HTERT RPE-1 (cell line): ENCODE results near the gene JAG1.

Source experiments
- in situ Hi-C: fragments of 300-500 bp; cut with MboI; formaldehyde crosslinking; loops from 4 replicates; pipeline ENCODE4 v1.14.3; 2020; ENCODE audit warnings: low sequenced_read_pairs

JAG1 gene

DNA sequence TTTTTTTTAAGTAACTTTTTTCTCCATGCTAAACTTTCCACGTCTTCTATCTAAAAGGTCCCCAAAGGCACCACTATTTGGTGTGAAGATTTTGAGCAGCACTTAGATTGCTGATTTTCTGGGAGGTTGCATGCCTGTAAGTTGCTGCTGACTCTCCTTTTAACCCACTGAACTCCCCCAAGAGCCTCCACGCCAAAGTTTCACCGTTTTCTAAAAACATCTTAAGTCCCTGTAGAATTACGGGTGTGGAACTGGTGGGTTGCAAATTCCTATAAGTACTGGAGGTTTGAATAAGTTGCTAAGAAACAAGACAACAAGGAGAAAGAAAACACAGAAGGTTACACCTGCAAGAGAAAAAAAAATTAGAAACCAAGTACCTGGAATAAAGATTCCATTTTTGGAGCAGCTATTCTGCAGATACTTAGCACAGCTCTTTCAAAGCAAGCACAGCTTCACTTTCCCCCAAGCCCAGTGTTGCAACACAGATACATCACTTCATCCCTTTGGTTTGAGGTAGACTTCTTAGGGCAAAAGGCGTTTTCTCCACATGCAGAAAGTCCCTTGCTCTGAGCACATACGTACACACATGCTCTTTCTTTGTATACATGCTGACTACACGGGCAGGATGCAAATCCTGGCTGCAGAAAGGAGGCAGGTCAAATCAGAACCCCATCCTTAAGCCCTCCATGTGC lies 5.0 kb downstream of the JAG1 start:
- in situ Hi-C loops, result no loop called here

DNA sequence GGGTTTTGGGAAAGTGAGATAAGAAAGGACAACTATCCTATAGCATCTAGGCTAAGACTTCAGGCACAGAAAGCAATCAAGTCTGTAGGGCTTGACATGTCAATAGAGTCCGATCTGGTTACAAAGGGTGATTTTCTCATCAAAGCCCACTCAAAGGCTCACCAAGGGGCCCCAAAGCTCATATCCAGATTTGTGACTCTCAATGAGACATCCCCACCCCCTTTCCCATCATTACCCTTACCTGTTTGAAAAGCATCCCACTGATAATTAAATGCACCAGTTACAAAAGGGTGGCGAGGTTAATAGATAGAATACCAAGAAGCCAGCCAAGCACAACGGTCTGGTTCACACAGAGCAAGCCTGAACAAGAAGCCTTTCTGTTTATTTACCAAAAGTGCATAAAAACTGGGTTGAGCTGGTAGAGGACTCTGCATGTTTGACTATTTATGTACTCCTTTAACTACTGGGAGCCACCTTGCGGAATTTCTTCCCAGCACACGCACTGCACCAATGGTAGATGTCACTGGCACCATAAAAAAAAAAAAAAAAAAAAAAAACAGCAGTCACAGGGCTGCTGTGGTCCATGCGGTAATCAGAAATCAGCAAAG lies 6.1 kb downstream of the JAG1 start:
- in situ Hi-C loops, result no loop called here

DNA sequence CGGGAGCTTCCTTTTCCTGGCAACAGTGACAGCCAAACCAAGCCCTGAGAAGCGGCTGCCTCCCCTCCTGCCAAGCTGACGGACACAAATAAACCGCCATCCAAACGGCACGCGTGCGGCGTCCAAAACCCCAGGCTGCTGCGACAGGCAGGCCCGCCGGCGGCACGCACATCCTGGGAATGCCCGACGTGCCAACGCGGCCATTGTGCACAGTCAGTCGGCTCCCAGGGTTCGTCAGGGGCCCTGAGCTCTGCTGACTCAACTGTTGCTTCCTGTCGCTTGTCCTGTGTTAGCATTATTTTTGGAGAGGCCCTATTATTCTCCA lies 6.8 kb downstream of the JAG1 start:
- in situ Hi-C loops, result no loop called here

DNA sequence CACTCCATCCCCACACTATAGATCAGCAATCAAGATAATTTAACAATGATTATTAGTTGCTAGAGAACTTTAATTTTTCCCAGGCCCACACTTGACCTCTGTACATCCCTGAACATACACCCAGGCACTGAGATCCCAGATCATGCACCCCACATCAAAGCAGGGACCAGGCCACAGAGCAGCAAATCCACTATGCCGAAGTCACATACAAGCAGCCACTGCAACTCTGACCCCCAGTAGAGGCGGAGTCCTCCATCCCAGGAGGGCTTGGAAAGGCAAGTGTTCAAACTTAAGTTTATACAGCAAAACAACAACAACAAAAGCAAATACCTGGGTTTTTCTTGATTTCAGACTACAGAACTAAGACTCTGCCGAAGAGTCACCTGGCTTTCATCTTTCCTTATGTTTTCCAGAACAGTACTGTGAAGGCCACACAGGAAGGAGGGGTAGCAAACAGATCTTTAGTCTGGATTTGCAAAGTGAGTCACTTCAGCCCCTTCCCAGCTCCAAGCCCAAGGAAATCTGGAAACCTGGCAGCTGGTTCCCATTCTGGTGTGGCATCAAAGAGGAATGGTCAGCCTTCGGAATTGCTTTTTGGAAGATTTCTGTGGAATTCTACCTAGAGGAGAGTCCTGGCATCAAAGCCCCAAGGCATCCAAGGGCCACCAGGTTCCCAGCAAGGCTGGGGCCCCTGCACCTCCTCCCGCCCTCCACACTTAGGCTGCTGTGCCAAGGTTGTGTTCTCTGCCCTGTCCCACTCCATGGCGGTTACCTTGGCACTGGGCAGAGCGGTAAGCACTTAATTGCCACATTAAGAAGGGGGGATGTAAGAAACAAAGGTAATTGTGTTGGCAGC lies 7.3 kb downstream of the JAG1 start:
- in situ Hi-C loops, result no loop called here

DNA sequence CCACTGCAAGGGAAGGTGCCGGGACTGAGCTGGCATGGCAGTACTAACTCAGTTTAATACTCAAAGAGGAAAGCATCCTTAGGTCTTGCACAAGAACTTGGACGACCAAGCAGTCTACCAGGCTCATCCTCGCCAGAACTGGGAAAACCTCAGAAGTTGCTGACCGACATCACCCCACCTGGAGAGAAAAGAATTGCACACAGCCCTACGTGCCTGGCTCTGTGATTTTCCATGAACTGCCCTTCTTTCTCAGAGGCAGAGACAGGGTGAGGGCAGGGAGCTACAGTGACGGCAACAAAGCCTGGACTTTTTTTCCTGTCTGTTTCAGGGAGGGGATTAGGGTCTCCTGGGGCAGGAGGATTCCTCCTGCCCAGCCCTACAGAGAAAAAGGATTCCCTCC lies 8.0 kb downstream of the JAG1 start:
- in situ Hi-C loops, result no loop called here

DNA sequence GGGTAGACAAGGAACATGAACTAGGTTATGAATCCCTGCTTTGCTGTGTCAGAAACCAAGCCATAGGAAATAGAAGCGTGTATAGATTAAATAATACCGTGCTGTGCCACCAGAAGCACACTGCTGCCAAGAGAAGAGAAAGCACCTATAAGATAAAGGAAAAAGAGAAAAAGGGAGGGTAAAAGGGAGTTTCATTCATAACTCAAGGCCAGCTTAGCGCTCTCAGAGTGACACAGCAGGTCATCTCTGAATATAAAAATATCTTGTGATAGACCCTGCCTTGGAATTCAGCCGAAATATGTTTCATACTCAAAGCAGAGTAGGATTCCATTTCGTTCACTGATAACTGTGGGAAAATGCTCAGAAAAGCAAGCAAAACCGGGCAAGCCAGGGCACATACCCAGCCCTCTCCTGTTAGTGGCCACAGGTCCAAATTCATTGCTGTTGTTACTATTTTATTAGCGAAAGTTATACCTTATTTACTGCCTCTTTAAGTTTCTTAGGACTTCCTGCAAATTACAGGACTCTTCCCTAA lies 8.7 kb downstream of the JAG1 start:
- in situ Hi-C loops, result no loop called here

GRCh38 chr20:10663756-10664155 lies 10.0 kb downstream of the JAG1 start:
- in situ Hi-C loops, result no loop called here

GRCh38 chr20:10662661-10663458 lies 10.9 kb downstream of the JAG1 start:
- in situ Hi-C loops, result no loop called here

- in situ Hi-C loops, result no loop called here
Observed at GRCh38 chr20:10662151-10662550, 11.6 kb downstream of the JAG1 start.

DNA sequence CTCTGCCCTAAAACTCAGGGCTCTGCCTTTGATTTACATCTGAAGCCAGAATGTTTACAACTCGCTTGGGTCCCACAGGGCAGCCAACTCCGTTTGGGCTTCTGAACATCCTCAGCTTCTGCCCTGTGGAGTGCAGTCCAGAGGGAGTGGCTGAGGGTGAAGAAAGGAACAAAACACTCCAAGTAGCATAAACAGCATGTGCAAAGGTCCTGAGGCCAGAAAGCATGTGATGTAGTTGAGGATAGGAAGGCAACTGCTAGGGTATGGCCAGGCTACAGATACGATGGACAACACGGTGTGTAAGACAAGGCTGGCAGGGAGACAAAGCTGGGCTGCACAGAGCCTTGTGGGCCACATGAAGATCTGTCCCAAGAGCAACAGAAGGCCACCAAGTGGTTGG lies 12.5 kb downstream of the JAG1 start:
- in situ Hi-C loops, result no loop called here

DNA sequence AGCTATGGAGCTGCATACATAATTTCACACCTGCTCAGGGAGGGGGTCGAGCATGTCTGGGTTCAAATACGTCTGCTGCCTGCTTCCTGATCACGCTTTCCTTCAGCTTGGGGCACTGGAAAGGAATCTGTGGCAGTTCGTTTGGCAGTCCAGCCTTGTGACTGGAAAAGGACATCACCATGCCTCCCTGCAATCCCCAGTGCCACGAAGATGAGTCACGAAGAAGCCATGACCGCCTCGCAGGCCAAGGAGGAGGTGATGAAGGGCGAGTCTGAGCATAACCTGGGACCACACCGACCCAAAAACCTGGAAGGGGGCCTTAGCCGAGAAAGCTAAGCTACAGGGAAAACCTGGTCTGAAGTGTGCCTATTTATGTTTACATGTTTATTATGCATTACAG lies 13.1 kb downstream of the JAG1 start:
- in situ Hi-C loops, result no loop called here

DNA sequence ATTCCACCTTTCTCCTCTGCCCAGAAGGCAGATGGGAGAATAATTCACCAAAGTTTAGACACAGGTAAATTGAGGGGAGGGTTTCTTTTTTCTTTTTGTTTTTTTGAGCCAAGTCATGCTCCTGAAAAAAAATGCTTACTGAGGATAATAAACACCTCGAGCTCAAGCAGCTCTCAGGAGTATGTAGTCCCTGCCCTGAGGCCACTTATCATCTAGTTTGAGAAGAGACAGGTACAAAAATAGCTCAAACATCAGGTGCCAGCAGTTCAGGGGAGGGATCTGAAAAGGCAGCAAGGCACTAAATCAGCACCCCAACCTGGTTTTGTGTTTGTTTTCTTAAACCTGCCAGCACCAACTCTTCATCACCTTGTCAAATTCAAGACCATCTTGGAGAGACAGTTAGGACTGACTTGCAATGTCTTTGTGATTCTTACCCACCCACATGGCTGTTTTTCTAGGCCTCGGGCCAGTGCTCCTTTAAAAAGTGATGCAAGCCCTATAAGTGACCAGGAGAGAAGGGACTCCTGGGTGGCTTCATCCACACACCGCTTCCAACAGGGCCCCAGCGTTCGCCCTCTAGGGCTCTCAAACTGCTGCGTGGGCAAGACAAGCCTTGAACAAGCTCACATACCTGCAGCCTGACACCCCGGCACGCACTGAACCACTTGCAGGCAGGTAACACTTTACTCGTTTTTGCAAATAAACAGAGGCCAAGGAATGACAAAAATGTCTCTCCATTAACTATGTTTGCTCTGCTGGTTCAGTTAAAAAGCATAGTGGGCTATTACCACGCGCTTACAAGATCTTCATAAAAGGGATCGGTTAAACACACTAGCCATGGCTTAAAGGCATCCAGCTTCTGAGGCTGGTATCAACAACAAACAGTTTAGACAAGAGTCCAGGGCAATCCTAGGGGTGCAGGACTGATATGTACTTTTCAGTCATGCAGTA lies 13.9 kb downstream of the JAG1 start:
- in situ Hi-C loops, result no loop called here

- in situ Hi-C loops, result no loop called here
Observed at GRCh38 chr20:10658876-10659632, 14.7 kb downstream of the JAG1 start.

GRCh38 chr20:10658051-10658823 lies 15.6 kb downstream of the JAG1 start:
- in situ Hi-C loops, result no loop called here

GRCh38 chr20:10657453-10657852 lies 16.3 kb downstream of the JAG1 start:
- in situ Hi-C loops, result no loop called here

- in situ Hi-C loops, result no loop called here
Observed at GRCh38 chr20:10655720-10656669, 17.8 kb downstream of the JAG1 start.

DNA sequence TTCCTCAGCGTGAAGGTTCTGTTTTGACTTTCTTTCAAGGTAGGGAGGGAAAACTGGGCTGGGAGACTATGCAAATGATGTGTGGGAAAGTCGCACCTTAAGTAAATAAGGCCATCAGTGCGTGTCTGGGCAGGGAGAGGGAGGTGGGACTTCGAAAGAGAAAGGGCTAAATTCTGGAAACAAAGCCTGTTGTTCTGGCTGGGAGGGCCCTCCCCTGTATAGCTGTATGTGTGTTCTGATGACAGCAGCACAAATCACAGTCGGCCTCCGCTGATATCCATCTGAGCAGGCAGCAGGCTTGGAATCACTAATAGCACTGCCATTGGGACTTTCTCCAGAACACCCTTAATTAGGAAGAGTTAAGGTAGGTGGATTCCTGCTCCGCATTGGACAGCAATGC lies 19.2 kb downstream of the JAG1 start:
- in situ Hi-C loops, result no loop called here
